B cell (primary cell): ENCODE results near the gene ARID3A.

Source experiments
- CTCF ChIP-seq: fragments of 200-600 bp; IDR thresholded peaks from one replicate; pipeline ENCODE4 v1.8.0; 2022; ENCODE audit warnings: antibody characterized with exemption, mild to moderate bottlenecking
- EZH2 ChIP-seq: IDR thresholded peaks from 2 replicates; pipeline ENCODE4 v1.6.1; 2012; ENCODE audit warnings: borderline replicate concordance, low read depth, mild to moderate bottlenecking, moderate library complexity, low read length; ENCODE audit not compliant: insufficient read depth, poor library complexity, severe bottlenecking

- TF ChIP-seq CTCF, result no peak
- TF ChIP-seq EZH2, result no peak
Observed at GRCh38 chr19:927780-928401, 2.1 kb downstream of the ARID3A start.
